ENCODE measurements around the gene CRELD1. TPM values are rescaled to one million over a fixed set of nuclear protein-coding genes. Genes with fewer than 3 reads are reported as not detected.

Gene CRELD1
- total RNA-seq, 1 donor, result 7.6 TPM

- Histone ChIP-seq H3K4me1 (ENCODE audit: insufficient read depth, low read length) (peaks cover 16% of the 10 kb centered on the region), H4K20me1 (ENCODE audit: insufficient read depth, low read length) (no peaks in the 10 kb centered on the region), H3K9me3 (ENCODE audit: low read depth, low read length) (no peaks in the 10 kb centered on the region), H3K27me3 (ENCODE audit: insufficient read depth, low read length) (no peaks in the 10 kb centered on the region), H3K79me2 (ENCODE audit: insufficient read depth, low read length) (no peaks in the 10 kb centered on the region), H3K27ac (ENCODE audit: low read depth, low read length) (peak overlapping the region; percentile 66), H3K4me3 (ENCODE audit: insufficient read depth, low read length) (peak overlapping the region; percentile 84), H3K36me3 (ENCODE audit: insufficient read depth, low read length) (peaks cover 4% of the 10 kb centered on the region), H3K4me2 (ENCODE audit: insufficient read depth, low read length) (peak overlapping the region; percentile 94), H2AFZ (ENCODE audit: low read length) (peak overlapping the region; percentile 93)
- DNase-seq (ENCODE audit: insufficient read length, low spot score, missing footprints), result peak; percentile 99
- TF ChIP-seq CTCF (IDR thresholded peaks at IDR 0.05; ENCODE audit: extremely low read depth, low read depth, low read length), result peak; percentile 60
Observed at GRCh38 chr3:9946112-9947024, 12.7 kb downstream of the CRELD1 start.

- Histone ChIP-seq H3K9me3 (ENCODE audit: low read depth, low read length) (no peaks in the 10 kb centered on the region), H3K4me1 (ENCODE audit: insufficient read depth, low read length) (peaks cover 21% of the 10 kb centered on the region), H4K20me1 (ENCODE audit: insufficient read depth, low read length) (no peaks in the 10 kb centered on the region), H3K27me3 (ENCODE audit: insufficient read depth, low read length) (no peaks in the 10 kb centered on the region), H2AFZ (ENCODE audit: low read length) (peak overlapping the region; percentile 93), H3K27ac (ENCODE audit: low read depth, low read length) (peak overlapping the region; percentile 19), H3K36me3 (ENCODE audit: insufficient read depth, low read length) (peaks cover 4% of the 10 kb centered on the region), H3K4me3 (ENCODE audit: insufficient read depth, low read length) (peak overlapping the region; percentile 84), H3K79me2 (ENCODE audit: insufficient read depth, low read length) (no peaks in the 10 kb centered on the region), H3K4me2 (ENCODE audit: insufficient read depth, low read length) (peak overlapping the region; percentile 94)
- peak; percentile 98 for DNase-seq (ENCODE audit: insufficient read length, low spot score, missing footprints)
- peak; percentile 61 for TF ChIP-seq CTCF (IDR thresholded peaks at IDR 0.05; ENCODE audit: extremely low read depth, low read depth, low read length)
Observed at GRCh38 chr3:9947025-9947995, 13.7 kb downstream of the CRELD1 start.

- no peaks in the 10 kb centered on the region for H3K9me3 ChIP-seq (ENCODE audit: low read depth, low read length)
Observed at GRCh38 chr3:9948586-9948985, 15.0 kb downstream of the CRELD1 start.

More at GRCh38 chr3:9948586-9948985, 15.0 kb downstream of the CRELD1 start:
- Histone ChIP-seq H3K79me2 (ENCODE audit: insufficient read depth, low read length) (no peaks in the 10 kb centered on the region), H4K20me1 (ENCODE audit: insufficient read depth, low read length) (no peaks in the 10 kb centered on the region), H3K27me3 (ENCODE audit: insufficient read depth, low read length) (no peaks in the 10 kb centered on the region), H3K4me3 (ENCODE audit: insufficient read depth, low read length) (no peak overlapping the region), H3K4me1 (ENCODE audit: insufficient read depth, low read length) (peaks cover 21% of the 10 kb centered on the region), H3K36me3 (ENCODE audit: insufficient read depth, low read length) (peaks cover 4% of the 10 kb centered on the region), H3K4me2 (ENCODE audit: insufficient read depth, low read length) (no peak overlapping the region), H2AFZ (ENCODE audit: low read length) (no peak overlapping the region), H3K27ac (ENCODE audit: low read depth, low read length) (no peak overlapping the region)
- TF ChIP-seq CTCF (IDR thresholded peaks at IDR 0.05; ENCODE audit: extremely low read depth, low read depth, low read length), result no peak
- no peak for DNase-seq (ENCODE audit: insufficient read length, low spot score, missing footprints)
